Suprapubic skin (tissue), 3 donors: ENCODE results near the gene LRMDA.

Experiments
- CTCF ChIP-seq, 2 donors: fragments of 200-600 bp in 1 of 2; fragments of 450-650 bp in 1 of 2; sonication (generic) in 1 of 2; IDR thresholded peaks; one replicate each; pipeline ENCODE4 v1.5.1; 2016 to 2019; ENCODE audit warnings: antibody characterized with exemption in 2 of 2, mild to moderate bottlenecking in 1 of 2, moderate library complexity in 1 of 2
- POLR2A ChIP-seq, 2 donors: fragments of 450-650 bp; IDR thresholded peaks; one replicate each; pipeline ENCODE4 v1.6.1; 2017; ENCODE audit warnings: antibody characterized with exemption in 2 of 2, mild to moderate bottlenecking in 2 of 2, moderate library complexity in 2 of 2

- TF ChIP-seq CTCF (IDR thresholded peaks at IDR 0.05) (no peak), POLR2A (IDR thresholded peaks at IDR 0.05) (no peak)
Measured at GRCh38 chr10:75596930-75597620, 165.7 kb downstream of the LRMDA start.
